ENCODE measurements around the gene ODF2. TPM values are rescaled to one million over a fixed set of nuclear protein-coding genes. Genes with fewer than 3 reads are reported as not detected.

ODF2 gene
- polyA plus RNA-seq, 1 of the 3 experiments (the other 2 are of a cell fraction), result 35.7 TPM

GRCh38 chr9:128469070-128469469, 13.3 kb downstream of the ODF2 start:
- Histone ChIP-seq H2AFZ (ENCODE audit: low read depth) (no peak overlapping the region), H3K9me2 (no peaks in the 10 kb centered on the region), H3K36me3 (replicated peaks in 1 of 2; ENCODE audit: control insufficient read depth in 1 of 2, insufficient read depth in 2 of 2, low read length in 1 of 2) (peaks cover 12 to 13% of the 10 kb centered on the region in 2 experiments), H4K20me1 (ENCODE audit: insufficient read depth) (no peaks in the 10 kb centered on the region), H3K4me2 (no peak overlapping the region), H3K27me3 (ENCODE audit: insufficient read depth) (no peaks in the 10 kb centered on the region), H3K79me2 (ENCODE audit: insufficient read depth) (no peaks in the 10 kb centered on the region), H3F3A (replicated peaks; ENCODE audit: insufficient read depth) (no peaks in the 10 kb centered on the region), H3K4me3 (ENCODE audit: low read depth in 2 of 2, low read length in 1 of 2) (no peak overlapping the region), H3K4me1 (ENCODE audit: control insufficient read depth in 1 of 2, insufficient read depth in 2 of 2, low read depth in 1 of 2, low read length in 1 of 2) (no peaks in the 10 kb centered on the region), H3K27ac (ENCODE audit: low read depth in 2 of 2, low read length in 1 of 2) (no peak overlapping the region), H3K9ac (no peak overlapping the region), H3K9me3 (no peaks in the 10 kb centered on the region)
- CTCF ChIA-PET, result interaction anchor here (1.0 to 1.7 kb wide), 3 partner anchors 9 to 173 kb away, joined by 3 to 6 read pairs (median 4); no protein-coding TSS in a partner anchor
- DNase-seq, result no peak
- WGBS (ENCODE audit: low lambda C conversion rate), result 77% methylated on average over 6 of the region's 7 CpGs
- TF ChIP-seq USF1 (IDR thresholded peaks at IDR 0.05; ENCODE audit: borderline replicate concordance, low read depth) (no peak), IRF3 (IDR thresholded peaks at IDR 0.05; ENCODE audit: low read depth, low read length) (no peak), GABPA (IDR thresholded peaks at IDR 0.05; ENCODE audit: low read depth) (no peak), FOXM1 (IDR thresholded peaks at IDR 0.05; ENCODE audit: low read depth) (no peak), EZH2phosphoT487 (IDR thresholded peaks at IDR 0.05; ENCODE audit: borderline replicate concordance, low read depth) (no peak), CHD2 (IDR thresholded peaks at IDR 0.05; ENCODE audit: low read length, partially characterized antibody) (no peak), MXI1 (IDR thresholded peaks at IDR 0.05; ENCODE audit: low read depth, low read length) (no peak), RCOR1 (IDR thresholded peaks at IDR 0.05; ENCODE audit: low read length) (no peak), RXRA (IDR thresholded peaks at IDR 0.05; ENCODE audit: borderline replicate concordance, low read depth) (no peak), USF2 (IDR thresholded peaks at IDR 0.05; ENCODE audit: borderline replicate concordance, low read depth, low read length) (no peak), SIN3A (IDR thresholded peaks at IDR 0.05; ENCODE audit: borderline replicate concordance, low read depth, low read length) (no peak), PBX3 (IDR thresholded peaks at IDR 0.05) (no peak), REST (IDR thresholded peaks at IDR 0.05; ENCODE audit: low read depth, low read length) (no peak), FOXJ3 (CRISPR knock-in tag; IDR thresholded peaks at IDR 0.05) (no peak), EP300 (IDR thresholded peaks at IDR 0.05; ENCODE audit: borderline replicate concordance in 1 of 2, low read depth in 1 of 2, low read length in 1 of 2) (no peak), POLR2AphosphoS5 (IDR thresholded peaks at IDR 0.05; ENCODE audit: low read depth, low read length) (no peak)
- POLR2A ChIA-PET, result no interaction called here
